Ishikawa (cell line): ENCODE measurements around the gene ARHGAP9.

Experiments
- CEBPB ChIP-seq: IDR thresholded peaks from 2 replicates; pipeline ENCODE4 v1.6.1; 2012
- CREB1 ChIP-seq: IDR thresholded peaks from 2 replicates; pipeline ENCODE4 v1.6.1; 2012; ENCODE audit warnings: low read depth
- EGR1 ChIP-seq: IDR thresholded peaks from 2 replicates; pipeline ENCODE4 v1.6.1; 2012
- EP300 ChIP-seq: IDR thresholded peaks from 2 replicates; pipeline ENCODE4 v1.6.1; 2012; ENCODE audit warnings: borderline replicate concordance
- FOXM1 ChIP-seq: IDR thresholded peaks from 2 replicates; pipeline ENCODE4 v1.6.1; 2012; ENCODE audit warnings: low read depth, borderline replicate concordance
- MAX ChIP-seq: IDR thresholded peaks from 2 replicates; pipeline ENCODE4 v1.6.1; 2012
- NFIC ChIP-seq: IDR thresholded peaks from 2 replicates; pipeline ENCODE4 v1.6.1; 2012
- RAD21 ChIP-seq: IDR thresholded peaks from 2 replicates; pipeline ENCODE4 v1.6.1; 2012; ENCODE audit warnings: low read depth
- REST ChIP-seq: IDR thresholded peaks from 2 replicates; pipeline ENCODE4 v1.6.1; 2012; ENCODE audit warnings: low read depth, mild to moderate bottlenecking
- TAF1 ChIP-seq: IDR thresholded peaks from 2 replicates; pipeline ENCODE4 v1.6.1; 2012; ENCODE audit warnings: low read depth, mild to moderate bottlenecking
- TCF12 ChIP-seq: IDR thresholded peaks from 2 replicates; pipeline ENCODE4 v1.6.1; 2012; ENCODE audit warnings: low read depth
- TEAD4 ChIP-seq: IDR thresholded peaks from 2 replicates; pipeline ENCODE4 v1.6.1; 2012
- USF1 ChIP-seq: IDR thresholded peaks from 2 replicates; pipeline ENCODE4 v1.6.1; 2012
- YY1 ChIP-seq: IDR thresholded peaks from 2 replicates; pipeline ENCODE4 v1.6.1; 2012; ENCODE audit warnings: low read depth
- ZBTB7A ChIP-seq: IDR thresholded peaks from 2 replicates; pipeline ENCODE4 v1.6.1; 2012; ENCODE audit warnings: low read depth

The ARHGAP9 gene

GRCh38 chr12:57433370-57433769 lies 46.3 kb downstream of the ARHGAP9 start:
- no peak for TF ChIP-seq RAD21
- TF ChIP-seq CEBPB: no peak
- no peak for TF ChIP-seq YY1
- TF ChIP-seq MAX: no peak
- no peak for TF ChIP-seq ZBTB7A
- no peak for TF ChIP-seq TAF1
- no peak for TF ChIP-seq TEAD4
- TF ChIP-seq USF1: no peak
- no peak for TF ChIP-seq CREB1
- no peak for TF ChIP-seq NFIC

GRCh38 chr12:57431654-57432188 lies 47.9 kb downstream of the ARHGAP9 start:
- TF ChIP-seq ZBTB7A (no peak), FOXM1 (no peak), CREB1 (no peak), NFIC (no peak), YY1 (no peak)

GRCh38 chr12:57430931-57431566 lies 48.6 kb downstream of the ARHGAP9 start, which contains the start of gene R3HDM2:
Gene R3HDM2 (minus strand): TSS chr12:57431043. CDS start chr12:57310428, 120,615 bp downstream.
- no peak; the same call in 1 of the 2 replicates for TF ChIP-seq EP300
- peak; percentile 47; the same call in 1 of the 2 replicates for TF ChIP-seq TCF12
- TF ChIP-seq NFIC: no peak
- peak; percentile 99 for TF ChIP-seq MAX
- TF ChIP-seq TEAD4: peak; percentile 60; the same call in 1 of the 2 replicates
- peak; percentile 89 for TF ChIP-seq TAF1
- TF ChIP-seq YY1: peak; percentile 16; the same call in 1 of the 2 replicates
- TF ChIP-seq EGR1: no peak
- TF ChIP-seq CREB1: peak; percentile 93
- TF ChIP-seq USF1: peak; percentile 55
- TF ChIP-seq REST: no peak
- no peak for TF ChIP-seq ZBTB7A

- TF ChIP-seq YY1 (0 out of 2 replicates have a peak, but pooled peaks have one; percentile 4), TAF1 (no peak), TEAD4 (0 out of 2 replicates have a peak, but pooled peaks have one; percentile 3), MAX (peak; percentile 28), FOXM1 (no peak), EGR1 (no peak), EP300 (no peak), ZBTB7A (peak; percentile 63; the same call in 1 of the 2 replicates)
These were observed 49.3 kb downstream of the ARHGAP9 start for GRCh38 chr12:57430112-57430930.

GRCh38 chr12:57429473-57430111 lies 50.1 kb downstream of the ARHGAP9 start:
- TF ChIP-seq CREB1: no peak
- TF ChIP-seq MAX: no peak
- TF ChIP-seq RAD21: no peak
- TF ChIP-seq ZBTB7A: no peak
- TF ChIP-seq USF1: no peak
- TF ChIP-seq YY1: no peak
- TF ChIP-seq TCF12: no peak
- no peak for TF ChIP-seq CEBPB
- TF ChIP-seq TAF1: no peak

- TF ChIP-seq YY1: no peak
- no peak for TF ChIP-seq CREB1
- TF ChIP-seq ZBTB7A: no peak
- TF ChIP-seq EGR1: no peak
- no peak for TF ChIP-seq TEAD4
- TF ChIP-seq USF1: no peak
- no peak for TF ChIP-seq NFIC
- TF ChIP-seq CEBPB: no peak
- TF ChIP-seq FOXM1: no peak
- TF ChIP-seq MAX: no peak
- no peak for TF ChIP-seq TAF1
- no peak for TF ChIP-seq EP300
These were observed 50.7 kb downstream of the ARHGAP9 start for GRCh38 chr12:57428965-57429364.
